GM18526 (cell line): ENCODE data around the gene ELOB.

ENCODE experiments used
- POLR2A ChIP-seq: IDR thresholded peaks from 3 replicates; pipeline ENCODE4 v1.6.1; 2011; ENCODE audit not compliant: insufficient read length; ENCODE audit errors: extremely low read depth

The ELOB gene

DNA sequence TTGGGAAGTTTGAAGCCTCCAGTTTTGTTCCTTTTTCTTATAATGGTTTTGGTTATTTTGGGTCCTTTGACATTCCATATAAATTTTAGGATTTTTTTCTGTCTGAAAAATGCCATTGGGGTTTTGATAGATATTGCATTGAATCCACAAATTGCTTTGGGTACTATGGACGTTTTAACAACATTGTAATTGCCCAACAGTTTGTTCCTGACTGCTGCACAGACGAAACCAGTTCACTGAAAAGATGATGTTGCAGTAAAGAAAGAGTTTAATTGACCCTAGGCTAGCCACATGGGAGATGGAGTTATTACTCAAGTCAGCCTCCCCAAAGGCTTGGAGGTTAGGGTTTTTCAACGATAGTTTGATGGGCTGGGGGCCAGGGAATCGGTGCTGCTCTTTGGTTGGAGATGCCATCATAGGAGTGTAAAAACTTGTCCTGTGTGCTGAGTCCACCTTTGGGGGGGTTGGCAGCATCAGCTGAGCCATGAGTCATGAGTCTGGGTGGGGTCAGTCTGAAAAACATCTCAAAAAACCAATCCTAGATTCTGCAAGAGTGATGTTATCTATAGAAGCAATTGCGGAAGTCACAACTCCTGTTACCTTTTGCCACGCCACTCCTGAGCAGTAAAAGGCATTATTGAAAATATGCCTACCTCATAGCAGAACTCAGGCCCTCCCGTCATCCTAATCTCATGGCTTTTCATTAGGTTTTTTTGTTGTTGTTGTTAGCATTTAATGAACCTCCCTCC lies 18.5 kb upstream of the ELOB start:
- TF ChIP-seq POLR2A, result no peak

DNA sequence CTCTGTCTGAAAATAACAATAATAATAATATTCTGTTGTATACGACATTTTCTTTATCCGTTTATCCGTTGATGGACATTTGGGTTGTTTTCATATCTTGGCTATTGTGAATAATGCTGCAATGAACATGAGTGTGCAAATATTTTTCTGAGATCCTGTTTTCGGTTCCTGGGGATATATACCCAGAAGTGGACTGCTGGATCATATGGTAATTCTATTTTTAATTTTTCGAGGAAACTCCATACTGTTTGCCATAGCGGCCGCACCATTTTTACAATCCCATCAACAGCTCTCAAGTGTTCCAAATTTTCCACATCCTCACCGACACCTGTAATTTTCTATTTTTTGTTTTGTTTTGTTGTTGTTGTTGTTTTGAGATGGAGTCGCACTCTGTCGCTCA lies 15.9 kb upstream of the ELOB start:
- no peak for TF ChIP-seq POLR2A

DNA sequence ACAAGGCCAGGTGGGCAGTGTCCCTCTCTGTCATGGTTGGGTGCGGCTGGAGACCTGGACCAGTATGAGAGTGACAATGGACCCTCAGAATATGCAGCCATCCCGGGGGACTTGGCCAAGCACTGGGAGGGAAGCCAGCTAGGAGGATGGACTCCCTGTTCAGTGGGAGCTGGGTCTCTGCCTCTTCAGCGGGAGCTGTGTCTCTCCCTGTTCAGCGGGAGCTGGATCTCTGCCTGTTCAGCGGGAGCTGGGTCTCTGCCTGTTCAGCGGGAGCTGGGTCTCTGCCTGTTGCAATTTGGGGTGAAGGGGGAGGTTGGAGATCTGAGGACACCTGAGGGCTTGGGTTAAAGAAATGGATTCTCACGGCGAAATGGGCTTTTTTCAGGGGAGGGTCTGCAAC lies 14.1 kb upstream of the ELOB start:
- TF ChIP-seq POLR2A, result no peak

DNA sequence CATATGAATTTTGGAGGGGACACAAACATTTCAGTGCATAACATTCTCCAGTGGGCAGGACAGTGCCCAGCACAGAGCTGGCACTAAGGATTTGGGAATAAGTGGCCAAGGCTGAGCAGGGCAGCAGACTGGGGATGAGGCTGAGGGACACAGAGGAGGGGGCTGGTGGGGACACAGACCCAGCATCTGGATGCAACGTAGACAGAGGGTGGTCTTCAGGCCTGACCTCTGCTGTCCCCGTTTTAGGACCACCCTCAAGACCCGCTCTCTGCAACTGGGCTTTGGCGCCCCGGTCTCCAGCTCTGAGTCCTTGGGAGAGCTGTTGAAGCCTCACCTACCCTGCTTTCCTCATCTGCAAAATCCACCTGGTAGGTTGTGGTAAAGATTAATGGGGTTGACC lies 13.6 kb upstream of the ELOB start:
- TF ChIP-seq POLR2A, result no peak

DNA sequence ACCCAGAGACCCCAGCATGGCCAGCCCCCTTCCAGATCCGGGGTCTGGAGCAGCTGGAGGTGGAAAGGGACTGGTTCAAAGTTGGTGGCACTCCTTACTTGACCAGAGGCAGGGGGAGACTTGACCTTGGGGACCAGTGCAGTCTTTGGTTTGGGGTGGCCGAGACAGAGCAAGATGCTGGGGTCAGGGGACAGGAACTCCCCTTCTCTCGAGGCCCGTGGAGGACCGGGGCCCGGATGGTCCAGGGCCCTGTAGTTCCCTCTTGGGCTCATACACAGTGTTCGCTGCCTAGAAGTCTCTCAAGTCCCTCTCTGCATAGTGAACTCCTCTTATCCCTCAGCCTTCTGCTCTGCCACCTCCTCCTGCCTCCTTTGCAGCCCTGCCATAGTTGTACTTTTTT lies 10.9 kb upstream of the ELOB start:
- TF ChIP-seq POLR2A, result no peak

DNA sequence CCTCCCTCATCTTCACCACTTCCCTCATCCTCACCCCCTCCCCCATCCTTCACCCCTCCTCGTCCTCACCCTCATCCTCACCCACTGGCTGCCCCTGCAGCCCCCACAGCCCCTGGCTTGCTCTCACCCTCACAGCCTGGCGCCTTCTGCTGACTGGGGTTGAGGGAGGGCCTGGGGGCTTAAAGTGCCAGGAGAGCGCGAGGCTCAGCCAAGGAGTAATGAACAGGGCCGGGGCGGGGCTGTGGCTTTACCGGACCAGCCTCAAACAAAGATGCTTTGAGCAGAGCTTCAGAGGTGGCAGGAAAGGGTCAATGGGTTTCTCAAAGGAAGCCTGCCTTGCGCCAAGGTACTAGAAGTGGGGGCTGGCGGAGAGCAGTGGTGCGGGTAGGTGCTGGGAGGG lies 10.3 kb upstream of the ELOB start, which contains the start of gene PRSS33:
Gene PRSS33, minus strand, starts transcription at position 155 of the 400 bp plus-strand sequence. CDS start 1,013 bp downstream, outside the sequence.
- TF ChIP-seq POLR2A, result no peak

DNA sequence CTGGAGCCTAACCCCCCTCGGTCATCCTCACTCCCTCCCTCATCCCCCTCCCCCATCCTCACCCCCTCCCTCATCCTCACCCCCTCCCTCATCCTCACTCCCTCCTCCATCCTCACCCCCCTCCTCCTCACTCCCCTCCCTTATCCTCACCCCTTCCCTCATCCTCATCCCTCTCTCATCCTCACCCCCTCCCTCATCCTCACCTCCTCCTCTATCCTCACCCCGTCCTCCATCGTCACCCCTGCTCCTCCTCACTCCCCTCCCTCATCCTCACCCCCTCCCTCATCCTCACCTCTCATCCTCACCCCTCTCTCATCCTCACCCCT lies 9.7 kb upstream of the ELOB start:
- TF ChIP-seq POLR2A, result no peak

DNA sequence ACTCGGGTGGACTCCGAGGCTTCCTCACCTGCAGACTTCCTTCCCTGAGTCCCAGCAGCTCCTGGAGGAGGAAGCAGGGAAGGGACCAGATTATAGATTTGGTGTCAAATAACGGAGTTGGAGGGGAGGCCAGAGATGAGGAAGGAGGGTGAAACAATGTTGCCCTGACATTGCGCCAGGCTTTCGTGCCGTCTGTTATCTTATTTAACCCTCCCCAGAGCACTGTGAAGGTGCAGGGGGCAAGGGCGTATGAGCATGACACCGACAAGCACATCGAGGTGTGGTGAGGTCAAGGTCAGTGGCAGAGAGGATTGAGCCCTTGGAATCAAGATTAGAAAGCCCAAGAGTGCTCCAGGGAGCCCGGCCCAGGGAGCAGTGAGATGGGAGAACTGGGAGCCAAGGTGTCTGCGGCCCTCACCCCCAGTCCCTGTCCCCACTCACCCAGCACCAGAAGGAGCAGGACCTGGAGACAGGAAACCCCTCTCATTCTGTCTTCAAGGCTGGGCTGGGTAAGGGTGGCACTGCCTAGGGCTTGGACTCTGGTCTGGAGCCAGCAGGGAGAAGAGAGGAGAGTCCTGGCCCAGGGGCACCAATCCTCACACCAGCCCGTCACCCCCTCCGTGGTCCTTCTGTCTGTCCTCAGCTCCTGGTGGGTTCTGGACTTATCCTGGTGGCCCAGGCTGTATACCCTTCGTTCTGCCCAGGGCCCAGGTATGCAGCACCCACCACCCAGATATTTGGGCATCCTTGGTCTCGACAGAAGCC lies 9.2 kb upstream of the ELOB start:
- no peak for TF ChIP-seq POLR2A

DNA sequence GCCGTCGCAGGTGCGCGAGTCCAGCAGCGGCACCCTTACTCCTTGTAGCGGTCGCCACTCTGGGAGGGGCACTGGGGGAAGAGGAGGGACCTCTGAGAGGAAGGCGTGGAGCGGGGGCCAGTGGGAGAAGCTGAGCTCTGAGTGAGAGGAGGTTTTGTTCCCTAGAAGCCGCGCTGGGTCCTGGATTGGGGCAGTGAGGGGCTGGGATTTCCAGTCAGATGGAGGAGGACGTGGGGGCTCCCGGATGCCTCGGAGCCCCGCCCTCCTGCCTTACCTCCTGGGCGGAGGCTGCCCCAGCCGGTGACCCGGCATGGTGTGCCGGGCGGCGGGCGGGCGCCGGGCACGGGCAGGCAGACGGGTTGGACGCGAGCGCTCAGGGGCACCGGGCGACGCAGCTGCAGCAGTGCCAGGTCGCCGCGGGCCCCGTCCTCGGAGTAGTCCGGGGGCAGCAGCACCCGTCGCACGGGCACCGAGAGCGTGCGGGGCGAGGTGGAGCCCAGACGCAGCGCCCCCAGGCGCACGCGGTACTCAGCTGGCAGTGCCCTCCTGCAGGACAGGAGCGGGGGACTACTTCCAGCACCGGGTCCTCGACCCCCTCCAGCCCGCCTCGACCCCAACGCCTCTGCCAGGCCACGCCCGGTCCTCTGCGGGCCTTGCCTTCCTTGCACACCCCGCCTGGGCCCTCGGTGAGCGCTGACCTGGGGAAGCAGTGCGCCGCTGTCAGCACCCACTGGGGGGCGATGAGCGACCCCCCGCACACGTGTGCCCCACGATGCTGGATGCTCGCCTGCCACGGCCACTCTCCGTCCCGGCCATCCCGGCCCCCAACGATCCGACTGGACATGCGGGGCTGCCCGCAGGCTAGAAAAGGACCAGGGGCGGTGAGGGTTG lies 8.3 kb upstream of the ELOB start:
- no peak for TF ChIP-seq POLR2A

DNA sequence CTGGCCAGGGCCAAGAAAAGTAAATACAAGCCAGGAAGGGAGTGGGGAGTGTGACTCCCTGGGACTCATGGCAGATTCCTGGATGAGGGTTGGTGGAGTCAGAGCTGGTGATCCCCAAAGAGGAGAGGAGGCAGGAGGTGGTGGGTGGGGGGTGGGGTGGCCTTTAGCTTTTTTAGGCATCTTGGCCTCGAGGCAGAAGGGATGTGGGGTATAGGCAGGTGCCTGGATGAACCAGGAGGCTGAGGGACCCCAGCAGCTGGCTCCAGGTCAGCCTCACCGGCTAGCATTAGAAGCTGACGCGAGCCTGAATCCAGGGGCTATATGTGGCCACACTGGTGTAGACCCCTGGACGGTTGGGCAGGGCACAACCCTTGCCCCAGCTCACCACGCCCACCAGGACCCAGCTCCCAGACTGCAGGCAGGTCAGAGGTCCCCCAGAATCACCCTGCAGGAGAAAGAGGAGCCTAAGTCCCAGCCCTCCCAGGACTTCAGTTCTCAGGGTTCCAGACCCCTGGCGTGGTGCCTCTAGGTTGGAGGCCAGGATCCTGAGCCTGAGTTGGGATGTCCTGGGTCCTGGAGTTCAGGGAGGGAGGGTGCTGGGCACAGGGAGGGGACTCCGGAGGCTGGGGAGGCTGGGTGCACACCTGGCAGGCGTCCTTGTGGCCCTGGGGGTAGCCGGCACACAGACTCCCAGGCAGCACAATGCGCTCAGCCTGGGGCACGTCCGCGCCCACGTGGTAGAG lies 7.4 kb upstream of the ELOB start:
- no peak for TF ChIP-seq POLR2A

DNA sequence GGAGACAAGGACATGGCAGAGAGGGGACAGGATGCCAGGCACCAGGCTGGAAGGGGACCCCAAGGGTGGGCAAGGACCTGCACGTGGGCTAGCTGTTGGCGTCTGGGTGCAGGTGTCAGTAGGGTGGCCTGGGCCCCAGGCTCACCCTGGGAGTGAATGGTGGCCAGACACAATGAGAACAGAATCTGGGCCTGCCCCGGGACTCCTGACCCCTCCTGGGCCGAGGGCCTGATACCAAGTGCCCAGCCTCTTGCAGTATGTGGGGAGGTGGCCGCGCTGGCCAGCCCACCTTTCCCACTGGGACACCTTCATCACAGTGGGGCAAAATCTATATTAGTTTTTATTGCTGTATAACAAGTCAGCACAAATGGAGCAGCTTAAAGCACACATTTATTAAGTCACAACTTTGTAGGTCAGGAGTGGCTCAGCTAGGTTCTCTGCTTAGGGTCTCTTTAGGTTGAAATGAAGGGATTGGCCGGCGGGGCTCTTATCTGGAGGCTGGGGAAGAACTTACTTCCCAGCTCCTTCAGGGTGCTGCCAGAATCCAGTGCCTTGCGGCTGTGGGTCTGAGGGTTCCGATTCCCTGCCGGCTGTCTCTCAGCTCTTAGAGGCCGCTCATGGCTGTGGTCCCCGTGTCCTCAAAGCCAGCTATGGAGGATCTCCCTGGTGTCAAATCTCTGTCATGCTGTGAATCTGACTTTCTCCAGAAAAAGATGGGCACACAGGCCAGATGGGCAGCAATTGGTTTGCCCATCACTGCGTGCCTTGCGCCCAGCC lies 6.7 kb upstream of the ELOB start:
- TF ChIP-seq POLR2A, result no peak

DNA sequence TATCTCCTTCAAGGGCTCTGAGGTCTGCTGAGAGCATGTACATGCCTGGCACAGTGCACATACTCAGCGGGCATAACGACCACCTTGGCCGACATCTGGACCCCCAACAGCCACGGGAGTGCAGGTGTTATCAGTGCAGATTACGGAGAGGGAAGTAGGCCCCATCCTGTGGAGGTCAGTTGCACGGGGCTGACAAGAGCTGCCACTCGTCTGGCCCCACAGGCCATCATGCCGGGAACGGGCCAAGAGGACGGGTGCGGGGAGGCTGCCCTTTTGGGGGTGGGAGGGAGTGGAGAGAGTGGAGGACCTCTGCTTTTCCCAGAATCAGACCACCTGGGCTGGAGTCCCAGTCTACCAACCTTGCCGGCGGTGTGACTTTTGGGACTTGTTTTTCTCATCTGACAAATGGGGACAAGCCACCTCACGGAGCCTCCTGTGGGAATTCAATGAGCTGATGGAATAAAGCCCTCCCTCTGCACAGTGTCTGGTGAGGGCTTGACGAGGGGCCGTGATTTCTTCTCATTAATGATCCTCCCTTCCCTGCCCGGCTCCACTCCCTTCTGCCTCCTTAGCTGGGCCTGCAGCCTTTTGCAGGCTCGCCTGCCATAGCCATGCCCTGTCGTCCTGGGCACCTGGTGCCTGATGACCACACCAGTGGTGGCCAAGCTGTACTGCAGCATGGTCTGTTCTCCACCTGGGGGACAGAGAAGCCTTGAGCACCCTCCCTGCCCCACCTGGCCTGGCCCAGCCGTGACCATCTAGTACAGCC lies 5.7 kb upstream of the ELOB start:
- no peak for TF ChIP-seq POLR2A

DNA sequence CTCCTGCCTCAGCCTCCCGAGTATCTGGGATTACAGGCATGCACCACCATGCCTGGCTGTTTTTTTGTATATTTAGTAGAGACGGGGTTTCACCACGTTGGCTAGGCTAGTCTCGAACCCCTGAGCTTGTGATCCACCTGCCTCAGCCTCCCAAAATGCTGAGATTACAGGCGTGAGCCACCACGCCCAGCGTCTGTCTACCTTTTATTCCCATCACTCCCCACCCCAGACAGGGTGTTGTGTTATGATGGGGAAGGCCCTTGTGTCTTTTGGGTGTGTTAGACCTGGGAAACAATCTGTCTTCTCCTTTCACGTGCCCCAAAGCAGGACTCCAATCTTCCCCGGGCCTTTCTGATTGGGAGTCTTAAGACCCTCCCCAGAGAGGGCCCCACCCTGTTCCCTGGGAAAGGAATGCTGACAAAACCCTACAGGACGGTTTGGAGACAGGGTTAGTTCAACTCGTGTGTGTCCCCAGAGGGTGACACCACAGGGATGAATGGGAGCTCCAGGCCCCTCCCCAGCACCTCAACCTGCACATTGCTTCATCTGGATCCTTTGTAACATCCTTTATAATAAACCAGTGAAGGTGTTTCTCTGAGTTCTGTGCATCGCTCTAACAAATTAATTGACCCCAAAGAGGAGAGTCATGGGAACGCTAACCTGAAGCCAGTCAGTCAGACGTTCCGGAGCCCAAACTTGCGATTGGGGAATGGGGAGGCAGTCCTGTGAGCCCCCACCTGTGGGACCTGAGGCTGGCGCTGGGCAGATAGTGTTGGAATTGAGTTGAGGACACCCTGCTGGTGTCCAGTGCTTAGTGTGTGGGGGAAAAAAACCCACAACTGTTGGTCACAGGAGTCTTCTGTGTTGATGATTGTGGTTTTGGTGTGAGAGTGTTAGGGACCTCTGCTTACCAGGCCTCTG lies 3.2 kb upstream of the ELOB start:
- TF ChIP-seq POLR2A, result no peak
